AG20443 (cell line): ENCODE data around the gene TGM2.

Experiments
- DNase-seq: peaks from one replicate; pipeline ENCODE4 v3.0.0; 2012; ENCODE audit warnings: low spot score, mixed read lengths

The TGM2 gene

GRCh38 chr20:38131588-38132121 lies 33.4 kb downstream of the TGM2 start:
- DNase-seq, result no peak

GRCh38 chr20:38130687-38131587 lies 34.1 kb downstream of the TGM2 start:
- DNase-seq, result no peak

- no peak for DNase-seq
Observed at GRCh38 chr20:38129893-38130609, 35.0 kb downstream of the TGM2 start.

- DNase-seq, result no peak
Observed at GRCh38 chr20:38129248-38129865, 35.7 kb downstream of the TGM2 start.

- no peak for DNase-seq
Observed at GRCh38 chr20:38128691-38129090, 36.4 kb downstream of the TGM2 start.

GRCh38 chr20:38127920-38128528 lies 37.0 kb downstream of the TGM2 start:
- DNase-seq, result no peak

- peak; percentile 77 for DNase-seq
Observed at GRCh38 chr20:38126932-38127621, 38.0 kb downstream of the TGM2 start.

GRCh38 chr20:38126146-38126921 lies 38.7 kb downstream of the TGM2 start:
- DNase-seq, result no peak

- no peak for DNase-seq
Observed at GRCh38 chr20:38125157-38126056, 39.7 kb downstream of the TGM2 start.

- DNase-seq, result peak; percentile 39
Observed at GRCh38 chr20:38123021-38123587, 42.0 kb downstream of the TGM2 start.

GRCh38 chr20:38121741-38122140 lies 43.3 kb downstream of the TGM2 start:
- DNase-seq, result no peak

- DNase-seq, result no peak
Observed at GRCh38 chr20:38120625-38120988, 44.5 kb downstream of the TGM2 start.

GRCh38 chr20:38119446-38119845 lies 45.6 kb downstream of the TGM2 start:
- DNase-seq, result no peak

- DNase-seq, result no peak
Observed at GRCh38 chr20:38117635-38118034, 47.4 kb downstream of the TGM2 start.

- no peak for DNase-seq
Observed at GRCh38 chr20:38117205-38117604, 47.9 kb downstream of the TGM2 start.

- no peak for DNase-seq
Observed at GRCh38 chr20:38116409-38117165, 48.5 kb downstream of the TGM2 start.

GRCh38 chr20:38115896-38116295 lies 49.2 kb downstream of the TGM2 start:
- no peak for DNase-seq

GRCh38 chr20:38115205-38115604 lies 49.9 kb downstream of the TGM2 start:
- DNase-seq, result no peak

- DNase-seq, result peak; percentile 42
Observed at GRCh38 chr20:38114353-38114791, 50.7 kb downstream of the TGM2 start.
